HepG2 (cell line): ENCODE data around the gene MED10. TPM values are rescaled to one million over a fixed set of nuclear protein-coding genes. Genes with fewer than 3 reads are reported as not detected.

Experiments
- ARNTL ChIP-seq: sonication (generic); formaldehyde crosslinking; IDR thresholded peaks from 2 replicates; pipeline ENCODE4 v1.4.0; 2020; ENCODE audit warnings: mild to moderate bottlenecking, missing genetic modification reagents
- EHMT2 ChIP-seq: fragments of 200-600 bp; sonication (generic); IDR thresholded peaks from 2 replicates; pipeline ENCODE4 v1.7.0; 2017; ENCODE audit warnings: antibody characterized with exemption, low read depth, low read length, borderline replicate concordance
- MIER2 ChIP-seq: IDR thresholded peaks from 2 replicates; pipeline ENCODE4 v1.6.1; 2016; ENCODE audit warnings: missing biosample characterization, missing genetic modification reagents
- RARA ChIP-seq: IDR thresholded peaks from 2 replicates; pipeline ENCODE4 v1.6.1; 2016; ENCODE audit warnings: missing genetic modification reagents, missing compliant biosample characterization
- TSC22D2 ChIP-seq: sonication (generic); formaldehyde crosslinking; IDR thresholded peaks from 2 replicates; pipeline ENCODE4 v1.5.1; 2020; ENCODE audit warnings: missing genetic modification reagents, mild to moderate bottlenecking, borderline replicate concordance
- ZFP37 ChIP-seq: sonication (generic); formaldehyde crosslinking; IDR thresholded peaks from 2 replicates; pipeline ENCODE4 v1.4.0; 2020; ENCODE audit warnings: missing genetic modification reagents, borderline replicate concordance
- ZNF33A ChIP-seq: sonication (generic); formaldehyde crosslinking; IDR thresholded peaks from 2 replicates; pipeline ENCODE4 v1.5.1; 2020; ENCODE audit warnings: missing genetic modification reagents, mild to moderate bottlenecking, moderate library complexity, borderline replicate concordance
- ZSCAN9 ChIP-seq: IDR thresholded peaks from 2 replicates; pipeline ENCODE4 v1.6.1; 2016; ENCODE audit warnings: borderline replicate concordance
- polyA plus RNA-seq, 8 experiments: library from polyadenylated mRNA; depleted of rRNA in 3 of 8; stranded (reverse) in 7 of 8; unstranded in 1 of 8; fragments of >200 nt; fragmentation: Illumina TruSeq in 4 of 8; extraction: Trizol in 4 of 8; gene quantifications; 2 replicates each; pipeline versions ENCODE4 v1.2.1 to v1.2.3, GENCODE V29; 2011 to 2016; ENCODE audit warnings: low read depth in 4 of 8, missing spikeins in 1 of 8, mixed read lengths in 1 of 8; ENCODE audit not compliant: insufficient read depth in 1 of 8
- total RNA-seq, 5 experiments: library from RNA; depleted of rRNA; stranded (reverse); fragments of >200 nt; fragmentation: Illumina TruSeq; extraction: Trizol; gene quantifications; 2 replicates each; pipeline ENCODE4 v1.2.3, GENCODE V29; 2016; ENCODE audit warnings: low read depth in 1 of 5
- TF ChIP-seq, protein P1 (sequence below): IDR thresholded peaks from 2 replicates; pipeline ENCODE4 v1.4.0; 2020; ENCODE audit warnings: mild to moderate bottlenecking, missing genetic modification reagents
- TF ChIP-seq, protein P2 (sequence below): sonication (generic); formaldehyde crosslinking; IDR thresholded peaks from 2 replicates; pipeline ENCODE4 v1.4.0; 2020; ENCODE audit warnings: missing genetic modification reagents

MED10 gene
- total and polyA plus RNA-seq, 2 of the 13 experiments (the other 11 are each of a cell fraction or from before 2014, with no cell fraction given): 11.2 to 23.7 TPM

- TF ChIP-seq, protein P1, sequence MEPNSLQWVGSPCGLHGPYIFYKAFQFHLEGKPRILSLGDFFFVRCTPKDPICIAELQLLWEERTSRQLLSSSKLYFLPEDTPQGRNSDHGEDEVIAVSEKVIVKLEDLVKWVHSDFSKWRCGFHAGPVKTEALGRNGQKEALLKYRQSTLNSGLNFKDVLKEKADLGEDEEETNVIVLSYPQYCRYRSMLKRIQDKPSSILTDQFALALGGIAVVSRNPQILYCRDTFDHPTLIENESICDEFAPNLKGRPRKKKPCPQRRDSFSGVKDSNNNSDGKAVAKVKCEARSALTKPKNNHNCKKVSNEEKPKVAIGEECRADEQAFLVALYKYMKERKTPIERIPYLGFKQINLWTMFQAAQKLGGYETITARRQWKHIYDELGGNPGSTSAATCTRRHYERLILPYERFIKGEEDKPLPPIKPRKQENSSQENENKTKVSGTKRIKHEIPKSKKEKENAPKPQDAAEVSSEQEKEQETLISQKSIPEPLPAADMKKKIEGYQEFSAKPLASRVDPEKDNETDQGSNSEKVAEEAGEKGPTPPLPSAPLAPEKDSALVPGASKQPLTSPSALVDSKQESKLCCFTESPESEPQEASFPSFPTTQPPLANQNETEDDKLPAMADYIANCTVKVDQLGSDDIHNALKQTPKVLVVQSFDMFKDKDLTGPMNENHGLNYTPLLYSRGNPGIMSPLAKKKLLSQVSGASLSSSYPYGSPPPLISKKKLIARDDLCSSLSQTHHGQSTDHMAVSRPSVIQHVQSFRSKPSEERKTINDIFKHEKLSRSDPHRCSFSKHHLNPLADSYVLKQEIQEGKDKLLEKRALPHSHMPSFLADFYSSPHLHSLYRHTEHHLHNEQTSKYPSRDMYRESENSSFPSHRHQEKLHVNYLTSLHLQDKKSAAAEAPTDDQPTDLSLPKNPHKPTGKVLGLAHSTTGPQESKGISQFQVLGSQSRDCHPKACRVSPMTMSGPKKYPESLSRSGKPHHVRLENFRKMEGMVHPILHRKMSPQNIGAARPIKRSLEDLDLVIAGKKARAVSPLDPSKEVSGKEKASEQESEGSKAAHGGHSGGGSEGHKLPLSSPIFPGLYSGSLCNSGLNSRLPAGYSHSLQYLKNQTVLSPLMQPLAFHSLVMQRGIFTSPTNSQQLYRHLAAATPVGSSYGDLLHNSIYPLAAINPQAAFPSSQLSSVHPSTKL (CRISPR knock-in tag): peak; percentile 23; the same call in 1 of the 2 replicates
- TF ChIP-seq TSC22D2 (0 out of 2 replicates have a peak, but pooled peaks have one; percentile 32), ZNF33A (CRISPR knock-in tag) (no peak), EHMT2 (peak; percentile 87), ZFP37 (CRISPR knock-in tag) (0 out of 2 replicates have a peak, but pooled peaks have one; percentile 52), ZSCAN9 (CRISPR knock-in tag) (peak; percentile 65; the same call in 1 of the 2 replicates), RARA (0 out of 2 replicates have a peak, but pooled peaks have one; percentile 7), MIER2 (CRISPR knock-in tag) (peak; percentile 97), ARNTL (CRISPR knock-in tag) (no peak)
- TF ChIP-seq, protein P2, sequence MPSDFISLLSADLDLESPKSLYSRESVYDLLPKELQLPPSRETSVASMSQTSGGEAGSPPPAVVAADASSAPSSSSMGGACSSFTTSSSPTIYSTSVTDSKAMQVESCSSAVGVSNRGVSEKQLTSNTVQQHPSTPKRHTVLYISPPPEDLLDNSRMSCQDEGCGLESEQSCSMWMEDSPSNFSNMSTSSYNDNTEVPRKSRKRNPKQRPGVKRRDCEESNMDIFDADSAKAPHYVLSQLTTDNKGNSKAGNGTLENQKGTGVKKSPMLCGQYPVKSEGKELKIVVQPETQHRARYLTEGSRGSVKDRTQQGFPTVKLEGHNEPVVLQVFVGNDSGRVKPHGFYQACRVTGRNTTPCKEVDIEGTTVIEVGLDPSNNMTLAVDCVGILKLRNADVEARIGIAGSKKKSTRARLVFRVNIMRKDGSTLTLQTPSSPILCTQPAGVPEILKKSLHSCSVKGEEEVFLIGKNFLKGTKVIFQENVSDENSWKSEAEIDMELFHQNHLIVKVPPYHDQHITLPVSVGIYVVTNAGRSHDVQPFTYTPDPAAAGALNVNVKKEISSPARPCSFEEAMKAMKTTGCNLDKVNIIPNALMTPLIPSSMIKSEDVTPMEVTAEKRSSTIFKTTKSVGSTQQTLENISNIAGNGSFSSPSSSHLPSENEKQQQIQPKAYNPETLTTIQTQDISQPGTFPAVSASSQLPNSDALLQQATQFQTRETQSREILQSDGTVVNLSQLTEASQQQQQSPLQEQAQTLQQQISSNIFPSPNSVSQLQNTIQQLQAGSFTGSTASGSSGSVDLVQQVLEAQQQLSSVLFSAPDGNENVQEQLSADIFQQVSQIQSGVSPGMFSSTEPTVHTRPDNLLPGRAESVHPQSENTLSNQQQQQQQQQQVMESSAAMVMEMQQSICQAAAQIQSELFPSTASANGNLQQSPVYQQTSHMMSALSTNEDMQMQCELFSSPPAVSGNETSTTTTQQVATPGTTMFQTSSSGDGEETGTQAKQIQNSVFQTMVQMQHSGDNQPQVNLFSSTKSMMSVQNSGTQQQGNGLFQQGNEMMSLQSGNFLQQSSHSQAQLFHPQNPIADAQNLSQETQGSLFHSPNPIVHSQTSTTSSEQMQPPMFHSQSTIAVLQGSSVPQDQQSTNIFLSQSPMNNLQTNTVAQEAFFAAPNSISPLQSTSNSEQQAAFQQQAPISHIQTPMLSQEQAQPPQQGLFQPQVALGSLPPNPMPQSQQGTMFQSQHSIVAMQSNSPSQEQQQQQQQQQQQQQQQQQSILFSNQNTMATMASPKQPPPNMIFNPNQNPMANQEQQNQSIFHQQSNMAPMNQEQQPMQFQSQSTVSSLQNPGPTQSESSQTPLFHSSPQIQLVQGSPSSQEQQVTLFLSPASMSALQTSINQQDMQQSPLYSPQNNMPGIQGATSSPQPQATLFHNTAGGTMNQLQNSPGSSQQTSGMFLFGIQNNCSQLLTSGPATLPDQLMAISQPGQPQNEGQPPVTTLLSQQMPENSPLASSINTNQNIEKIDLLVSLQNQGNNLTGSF: no peak
Measured at GRCh38 chr5:6328173-6328572, 50.2 kb downstream of the MED10 start (continued).
